Chondrocyte (in vitro differentiated cells): Measurements from ENCODE around the gene FAS. TPM values are rescaled to one million over a fixed set of nuclear protein-coding genes. Genes with fewer than 3 reads are reported as not detected.
A peak's percentile ranks its signal among the peaks of the same experiment; 100 is the strongest.

Experiments
- DNase-seq: peaks from one replicate; pipeline ENCODE4 v3.0.0; 2021; ENCODE audit warnings: mixed read lengths, low spot score
- H3K27ac Mint-ChIP-seq: one replicate; pipeline ENCODE4 v1.8.0; 2021; ENCODE audit warnings: mild to moderate bottlenecking, moderate library complexity, mixed read lengths; ENCODE audit not compliant: unreplicated experiment
- H3K27me3 Mint-ChIP-seq: 2 replicates; pipeline ENCODE4 v1.8.0; 2021; ENCODE audit warnings: low read depth, mixed read lengths
- H3K36me3 Mint-ChIP-seq: 2 replicates; pipeline ENCODE4 v1.8.0; 2021; ENCODE audit warnings: low read depth, mixed read lengths
- H3K4me1 Mint-ChIP-seq: 2 replicates; pipeline ENCODE4 v1.8.0; 2021; ENCODE audit warnings: low read depth, mild to moderate bottlenecking, mixed read lengths
- H3K4me3 Mint-ChIP-seq: one replicate; pipeline ENCODE4 v1.8.0; 2021; ENCODE audit warnings: mild to moderate bottlenecking, moderate library complexity, mixed read lengths; ENCODE audit not compliant: unreplicated experiment
- H3K9me3 Mint-ChIP-seq: 2 replicates; pipeline ENCODE4 v1.8.0; 2021; ENCODE audit warnings: low read depth, mixed read lengths
- CTCF ChIP-seq: fragments of 200-600 bp; sonication (generic); IDR thresholded peaks from 2 replicates; pipeline ENCODE4 v1.5.0; 2021; ENCODE audit warnings: antibody characterized with exemption, mild to moderate bottlenecking, moderate library complexity
- total RNA-seq: library from RNA; stranded (reverse); gene quantifications from 3 replicates; pipeline ENCODE4 v1.2.1, GENCODE V29; 2021

Gene FAS
- total RNA-seq, 1 donor from 2014 or later, result 11.5 TPM

GRCh38 chr10:88968391-88968790 is 22.2 kb upstream of the FAS start:
- H3K36me3 Mint-ChIP-seq, result no peaks in the 10 kb centered on the region
- peak overlapping the region; percentile 75 for H3K27ac Mint-ChIP-seq
- no peak for TF ChIP-seq CTCF
- peaks cover 68% of the 10 kb centered on the region for H3K4me1 Mint-ChIP-seq
- no peaks in the 10 kb centered on the region for H3K9me3 Mint-ChIP-seq
- H3K27me3 Mint-ChIP-seq, result no peaks in the 10 kb centered on the region
- DNase-seq, result no peak
- H3K4me3 Mint-ChIP-seq, result no peak overlapping the region

GRCh38 chr10:88971221-88972061 is 19.2 kb upstream of the FAS start:
- H3K4me3 Mint-ChIP-seq, result no peak overlapping the region
- peak overlapping the region; percentile 37 for H3K27ac Mint-ChIP-seq
- TF ChIP-seq CTCF, result no peak
- no peaks in the 10 kb centered on the region for H3K27me3 Mint-ChIP-seq
- DNase-seq, result no peak
- H3K9me3 Mint-ChIP-seq, result no peaks in the 10 kb centered on the region
- no peaks in the 10 kb centered on the region for H3K36me3 Mint-ChIP-seq
- peaks cover 67% of the 10 kb centered on the region for H3K4me1 Mint-ChIP-seq

- H3K27me3 Mint-ChIP-seq, result no peaks in the 10 kb centered on the region
- no peak for TF ChIP-seq CTCF
- H3K4me1 Mint-ChIP-seq, result peaks cover 45% of the 10 kb centered on the region
- no peaks in the 10 kb centered on the region for H3K36me3 Mint-ChIP-seq
- no peaks in the 10 kb centered on the region for H3K9me3 Mint-ChIP-seq
- DNase-seq, result no peak
- H3K27ac Mint-ChIP-seq, result no peak overlapping the region
- no peak overlapping the region for H3K4me3 Mint-ChIP-seq
Observed at GRCh38 chr10:88974012-88974411, 16.6 kb upstream of the FAS start.

GRCh38 chr10:88974446-88975376 is 15.9 kb upstream of the FAS start:
- no peak for TF ChIP-seq CTCF
- no peaks in the 10 kb centered on the region for H3K36me3 Mint-ChIP-seq
- no peaks in the 10 kb centered on the region for H3K27me3 Mint-ChIP-seq
- no peaks in the 10 kb centered on the region for H3K9me3 Mint-ChIP-seq
- DNase-seq, result no peak
- H3K4me1 Mint-ChIP-seq, result peaks cover 45% of the 10 kb centered on the region
- peak overlapping the region; percentile 91 for H3K27ac Mint-ChIP-seq
- H3K4me3 Mint-ChIP-seq, result peak overlapping the region; percentile 68

- H3K27ac Mint-ChIP-seq, result peak overlapping the region; percentile 91
- no peaks in the 10 kb centered on the region for H3K36me3 Mint-ChIP-seq
- peaks cover 48% of the 10 kb centered on the region for H3K4me1 Mint-ChIP-seq
- H3K9me3 Mint-ChIP-seq, result no peaks in the 10 kb centered on the region
- H3K27me3 Mint-ChIP-seq, result no peaks in the 10 kb centered on the region
- no peak for TF ChIP-seq CTCF
- no peak for DNase-seq
- H3K4me3 Mint-ChIP-seq, result peak overlapping the region; percentile 68
Observed at GRCh38 chr10:88975377-88975720, 15.2 kb upstream of the FAS start.
